ENCODE results near the gene PDGFD. TPM values are rescaled to one million over a fixed set of nuclear protein-coding genes. Genes with fewer than 3 reads are reported as not detected.

PDGFD gene
- total and polyA plus RNA-seq, 2 donors (not counting 1 experiment from before 2014, with no cell fraction given), result 0.07 to 0.71 TPM

DNA sequence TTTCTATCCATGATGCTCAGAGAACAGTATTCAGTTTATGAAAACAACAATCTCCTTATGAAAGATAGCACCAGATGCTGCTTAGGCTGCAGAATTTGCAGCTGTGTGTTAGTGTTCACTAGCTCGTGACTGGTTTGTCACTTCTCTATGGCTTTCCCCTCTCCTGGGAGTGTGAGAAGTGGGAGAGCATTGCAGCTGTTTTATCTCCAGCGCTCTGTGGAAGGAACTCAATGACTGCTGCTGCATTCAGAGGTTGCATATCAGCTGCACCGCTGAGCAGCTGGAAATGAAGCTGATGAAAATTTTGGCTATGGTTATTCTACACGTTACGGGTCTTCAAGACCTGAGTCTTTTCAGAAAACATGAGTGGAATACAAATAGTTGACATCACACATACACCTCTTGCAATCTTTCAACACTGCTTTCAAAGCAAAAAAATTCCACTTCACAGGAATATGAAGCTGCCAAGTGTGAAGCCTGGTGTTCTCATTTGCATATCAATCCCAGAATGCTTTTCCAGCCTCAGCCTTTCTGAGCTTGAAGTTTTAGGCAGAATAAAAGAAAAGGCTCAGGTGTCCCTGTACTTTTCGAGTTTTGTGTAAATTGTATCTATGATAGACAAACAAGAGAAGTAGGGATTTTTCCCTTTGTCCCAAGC lies 276.8 kb downstream of the PDGFD start:
- H3K36me3 ChIP-seq (replicated peaks in 1 of 2; ENCODE audit: control extremely low read depth in 1 of 2, control insufficient read depth in 1 of 2, extremely low read depth in 1 of 2, insufficient read depth in 2 of 2, low read length in 1 of 2), result no peaks in the 10 kb centered on the region
- H3K4me1 ChIP-seq (ENCODE audit: control insufficient read depth in 2 of 2, insufficient read depth in 2 of 2, low read length in 2 of 2), result peaks cover 5 to 7% of the 10 kb centered on the region in 2 donors
- POLR2A ChIA-PET, result no interaction called here
- DNase-seq, result no peak
- H3K27ac ChIP-seq (ENCODE audit: low read length in 2 of 2), result no peak overlapping the region
- WGBS (ENCODE audit: insufficient coverage), result 32% methylated on average over 3 of the region's 6 CpGs
- H4K20me1 ChIP-seq (ENCODE audit: control insufficient read depth, insufficient read depth, low read length, poor library complexity, severe bottlenecking), result no peaks in the 10 kb centered on the region
- Mint-ChIP-seq H3K4me3 (no peak overlapping the region), H3K27me3 (peaks cover 23% of the 10 kb centered on the region), H3K27ac (no peak overlapping the region), H3K4me1 (peaks cover 7% of the 10 kb centered on the region), H3K9me3 (ENCODE audit: insufficient read depth) (no peaks in the 10 kb centered on the region)
- H3K9ac ChIP-seq (ENCODE audit: low read length), result no peak overlapping the region
- no peak overlapping the region for H2AFZ ChIP-seq (ENCODE audit: insufficient read depth, low read depth, low read length, poor library complexity, severe bottlenecking)
- intact Hi-C loops (cut with micrococcal nuclease), result no loop called here
- ATAC-seq (ENCODE audit: low read depth), result no peak
- no peaks in the 10 kb centered on the region for H3K79me2 ChIP-seq (ENCODE audit: control insufficient read depth, insufficient read depth, low read length)
- no peak overlapping the region for H3K4me3 ChIP-seq (ENCODE audit: control extremely low read depth in 1 of 5, extremely low read depth in 1 of 5, insufficient read depth in 1 of 5, low read depth in 2 of 5, low read length in 4 of 5)
- TF ChIP-seq, protein P1, sequence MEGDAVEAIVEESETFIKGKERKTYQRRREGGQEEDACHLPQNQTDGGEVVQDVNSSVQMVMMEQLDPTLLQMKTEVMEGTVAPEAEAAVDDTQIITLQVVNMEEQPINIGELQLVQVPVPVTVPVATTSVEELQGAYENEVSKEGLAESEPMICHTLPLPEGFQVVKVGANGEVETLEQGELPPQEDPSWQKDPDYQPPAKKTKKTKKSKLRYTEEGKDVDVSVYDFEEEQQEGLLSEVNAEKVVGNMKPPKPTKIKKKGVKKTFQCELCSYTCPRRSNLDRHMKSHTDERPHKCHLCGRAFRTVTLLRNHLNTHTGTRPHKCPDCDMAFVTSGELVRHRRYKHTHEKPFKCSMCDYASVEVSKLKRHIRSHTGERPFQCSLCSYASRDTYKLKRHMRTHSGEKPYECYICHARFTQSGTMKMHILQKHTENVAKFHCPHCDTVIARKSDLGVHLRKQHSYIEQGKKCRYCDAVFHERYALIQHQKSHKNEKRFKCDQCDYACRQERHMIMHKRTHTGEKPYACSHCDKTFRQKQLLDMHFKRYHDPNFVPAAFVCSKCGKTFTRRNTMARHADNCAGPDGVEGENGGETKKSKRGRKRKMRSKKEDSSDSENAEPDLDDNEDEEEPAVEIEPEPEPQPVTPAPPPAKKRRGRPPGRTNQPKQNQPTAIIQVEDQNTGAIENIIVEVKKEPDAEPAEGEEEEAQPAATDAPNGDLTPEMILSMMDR (IDR thresholded peaks at IDR 0.05), result no peak
- no peak for TF ChIP-seq EZH2 (IDR thresholded peaks at IDR 0.05; ENCODE audit: borderline replicate concordance, insufficient read depth, low read depth, low read length, poor library complexity, severe bottlenecking)
- peaks cover 0 to 16% (median 5%) of the 10 kb centered on the region in 4 experiments for H3K27me3 ChIP-seq (replicated peaks in 1 of 4; ENCODE audit: control extremely low read depth in 1 of 4, control insufficient read depth in 3 of 4, insufficient read depth in 4 of 4, low read length in 3 of 4)
- H3K9me3 ChIP-seq (ENCODE audit: control extremely low read depth in 1 of 3, control insufficient read depth in 2 of 3, insufficient read depth in 1 of 3, low read length in 2 of 3), result peaks cover 0 to 8% (median 2%) of the 10 kb centered on the region in 3 donors
- CTCF ChIA-PET, result interaction anchor here (1.2 kb wide), 1 partner anchor 30 kb away, joined by 3 read pairs; no protein-coding TSS in a partner anchor
- H3K4me2 ChIP-seq (replicated peaks; ENCODE audit: low read depth, low read length, poor library complexity, severe bottlenecking), result no peak overlapping the region

DNA sequence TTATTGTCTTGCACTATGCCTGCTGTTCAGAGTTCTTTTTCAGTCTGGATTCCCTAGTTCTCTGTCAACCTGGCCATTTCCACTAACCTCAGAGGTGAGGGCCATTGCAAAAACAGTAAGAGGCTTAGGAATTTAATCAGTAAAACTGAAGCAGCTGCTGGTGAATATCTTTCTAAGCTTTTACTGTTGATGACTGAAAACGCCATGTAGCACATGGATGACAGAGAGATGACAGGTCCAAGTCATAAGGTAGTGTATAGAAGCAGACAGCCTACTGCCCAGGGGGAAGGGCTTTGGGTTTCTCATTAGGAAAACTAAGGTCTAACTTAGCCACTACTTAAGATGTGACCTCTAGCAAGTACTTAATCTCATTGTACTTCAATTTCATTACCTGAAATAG lies 280.1 kb downstream of the PDGFD start:
- Histone ChIP-seq H3K36me3 (replicated peaks in 1 of 2; ENCODE audit: control extremely low read depth in 1 of 2, control insufficient read depth in 1 of 2, extremely low read depth in 1 of 2, insufficient read depth in 2 of 2, low read length in 1 of 2) (no peaks in the 10 kb centered on the region), H2AFZ (ENCODE audit: insufficient read depth, low read depth, low read length, poor library complexity, severe bottlenecking) (no peak overlapping the region), H3K79me2 (ENCODE audit: control insufficient read depth, insufficient read depth, low read length) (no peaks in the 10 kb centered on the region), H3K4me3 (ENCODE audit: control extremely low read depth in 1 of 5, extremely low read depth in 1 of 5, insufficient read depth in 1 of 5, low read depth in 2 of 5, low read length in 4 of 5) (no peak overlapping the region), H3K27ac (ENCODE audit: low read length in 2 of 2) (no peak overlapping the region), H3K9me3 (ENCODE audit: control extremely low read depth in 1 of 3, control insufficient read depth in 2 of 3, insufficient read depth in 1 of 3, low read length in 2 of 3) (no peaks in the 10 kb centered on the region), H3K4me1 (ENCODE audit: control insufficient read depth in 2 of 2, insufficient read depth in 2 of 2, low read length in 2 of 2) (peaks cover 5 to 7% of the 10 kb centered on the region in 2 donors), H3K27me3 (replicated peaks in 1 of 4; ENCODE audit: control extremely low read depth in 1 of 4, control insufficient read depth in 3 of 4, insufficient read depth in 4 of 4, low read length in 3 of 4) (peaks cover 0 to 12% (median 5%) of the 10 kb centered on the region in 4 experiments), H3K4me2 (replicated peaks; ENCODE audit: low read depth, low read length, poor library complexity, severe bottlenecking) (no peak overlapping the region), H4K20me1 (ENCODE audit: control insufficient read depth, insufficient read depth, low read length, poor library complexity, severe bottlenecking) (no peaks in the 10 kb centered on the region), H3K9ac (ENCODE audit: low read length) (no peak overlapping the region)
- H3K27ac Mint-ChIP-seq, result no peak overlapping the region
- ATAC-seq (ENCODE audit: low read depth) (no peak), DNase-seq (no peak)
- CTCF ChIA-PET, result no interaction called here
- TF ChIP-seq EZH2 (IDR thresholded peaks at IDR 0.05; ENCODE audit: borderline replicate concordance, insufficient read depth, low read depth, low read length, poor library complexity, severe bottlenecking), result no peak
- TF ChIP-seq, protein P1 (IDR thresholded peaks at IDR 0.05), result no peak
- H3K27me3 Mint-ChIP-seq, result peaks cover 22% of the 10 kb centered on the region
- H3K4me1 Mint-ChIP-seq, result peaks cover 7% of the 10 kb centered on the region
- 100% methylated on average over 1 of the region's 1 CpG for WGBS (ENCODE audit: insufficient coverage)
- POLR2A ChIA-PET, result no interaction called here
- no peak overlapping the region for H3K4me3 Mint-ChIP-seq
- H3K9me3 Mint-ChIP-seq (ENCODE audit: insufficient read depth), result no peaks in the 10 kb centered on the region
- intact Hi-C loops (cut with micrococcal nuclease), result no loop called here

Measured in B cell (primary cell).